ENCODE results near the gene GNE. TPM values are rescaled to one million over a fixed set of nuclear protein-coding genes. Genes with fewer than 3 reads are reported as not detected.
"Not testable (repeated sequence)": the region's sequence is repeated elsewhere in the genome, so short reads cannot be mapped to it uniquely, and the experiment has no call there.

GNE gene
- total RNA-seq, 2 donors from 2014 or later = 150 to 190 TPM

DNA sequence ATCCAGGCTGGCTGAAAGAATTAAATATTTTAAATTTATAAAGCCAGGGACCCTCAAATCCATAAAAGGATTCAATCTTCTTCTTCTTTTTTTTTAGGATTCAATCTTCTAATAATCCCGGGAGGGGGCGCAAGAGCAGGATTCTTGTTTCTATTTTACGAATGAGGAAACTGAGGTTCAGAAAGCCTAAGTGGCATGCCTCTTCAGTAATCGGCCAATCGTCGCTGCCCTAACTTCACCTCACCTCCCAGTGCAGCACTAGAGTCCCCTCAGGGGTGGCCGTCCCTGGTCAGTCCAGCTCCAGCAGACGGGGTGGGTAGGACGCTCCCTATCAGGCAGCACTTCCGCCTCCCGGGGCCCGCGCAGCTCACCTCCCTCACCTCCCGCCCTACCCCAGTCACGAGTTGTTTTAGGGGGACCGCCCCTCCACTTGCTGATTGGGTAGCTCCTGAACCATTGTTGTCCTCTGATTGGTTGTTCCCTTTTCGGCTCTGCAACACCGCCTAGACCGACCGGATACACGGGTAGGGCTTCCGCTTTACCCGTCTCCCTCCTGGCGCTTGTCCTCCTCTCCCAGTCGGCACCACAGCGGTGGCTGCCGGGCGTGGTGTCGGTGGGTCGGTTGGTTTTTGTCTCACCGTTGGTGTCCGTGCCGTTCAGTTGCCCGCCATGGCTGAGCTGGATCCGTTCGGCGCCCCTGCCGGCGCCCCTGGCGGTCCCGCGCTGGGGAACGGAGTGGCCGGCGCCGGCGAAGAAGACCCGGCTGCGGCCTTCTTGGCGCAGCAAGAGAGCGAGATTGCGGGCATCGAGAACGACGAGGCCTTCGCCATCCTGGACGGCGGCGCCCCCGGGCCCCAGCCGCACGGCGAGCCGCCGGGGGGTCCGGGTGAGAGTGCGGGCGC is 67.6 kb downstream of the GNE start, which contains the start of gene CLTA:
TSS of gene CLTA (plus strand) at position 534 of the 902 bp plus-strand sequence. CDS start at position 670, 136 bp downstream.
- H3K27me3 ChIP-seq = no peaks in the 10 kb centered on the region
- no peaks in the 10 kb centered on the region for H3K9me3 ChIP-seq
- TF ChIP-seq, protein P1, sequence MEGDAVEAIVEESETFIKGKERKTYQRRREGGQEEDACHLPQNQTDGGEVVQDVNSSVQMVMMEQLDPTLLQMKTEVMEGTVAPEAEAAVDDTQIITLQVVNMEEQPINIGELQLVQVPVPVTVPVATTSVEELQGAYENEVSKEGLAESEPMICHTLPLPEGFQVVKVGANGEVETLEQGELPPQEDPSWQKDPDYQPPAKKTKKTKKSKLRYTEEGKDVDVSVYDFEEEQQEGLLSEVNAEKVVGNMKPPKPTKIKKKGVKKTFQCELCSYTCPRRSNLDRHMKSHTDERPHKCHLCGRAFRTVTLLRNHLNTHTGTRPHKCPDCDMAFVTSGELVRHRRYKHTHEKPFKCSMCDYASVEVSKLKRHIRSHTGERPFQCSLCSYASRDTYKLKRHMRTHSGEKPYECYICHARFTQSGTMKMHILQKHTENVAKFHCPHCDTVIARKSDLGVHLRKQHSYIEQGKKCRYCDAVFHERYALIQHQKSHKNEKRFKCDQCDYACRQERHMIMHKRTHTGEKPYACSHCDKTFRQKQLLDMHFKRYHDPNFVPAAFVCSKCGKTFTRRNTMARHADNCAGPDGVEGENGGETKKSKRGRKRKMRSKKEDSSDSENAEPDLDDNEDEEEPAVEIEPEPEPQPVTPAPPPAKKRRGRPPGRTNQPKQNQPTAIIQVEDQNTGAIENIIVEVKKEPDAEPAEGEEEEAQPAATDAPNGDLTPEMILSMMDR (IDR thresholded peaks at IDR 0.05) = peak; percentile 45
- peak within 1 kb of the TSS; percentile 95 for H3K27ac ChIP-seq
- intact Hi-C loops (cut with DNase I) = no loop called here
- H3K4me3 ChIP-seq = peak within 1 kb of the TSS; percentile 97
- H3K4me1 ChIP-seq = peaks cover 19% of the 10 kb centered on the region
- peak; percentile 98 for DNase-seq
- H3K9ac ChIP-seq (ENCODE audit: low read depth in 2 of 2, low read length in 2 of 2) = peak within 1 kb of the TSS; percentile 86 to 93
- H3K36me3 ChIP-seq = no peaks in the 10 kb centered on the region

DNA sequence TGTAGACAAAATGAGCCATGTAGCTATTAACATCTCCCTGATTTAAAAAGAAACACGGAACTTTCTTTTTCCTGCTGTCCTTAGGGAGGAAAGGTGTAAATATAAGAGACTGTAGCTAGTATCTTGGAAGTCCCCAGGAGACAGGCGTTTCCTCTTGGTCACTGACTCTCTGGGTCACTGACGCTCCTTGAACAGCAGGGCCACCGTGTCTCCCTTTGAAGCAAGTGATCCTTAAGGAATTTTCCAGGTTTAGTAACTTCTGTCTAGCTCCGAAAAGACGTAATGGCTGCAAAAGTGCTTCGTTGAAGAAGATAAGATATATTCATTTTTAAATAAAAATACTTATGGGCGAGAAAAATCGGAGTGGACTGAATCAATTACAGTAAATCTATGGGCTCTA is 68.3 kb downstream of the GNE start:
- peak; percentile 26 for DNase-seq
- peaks cover 19% of the 10 kb centered on the region for H3K4me1 ChIP-seq

DNA sequence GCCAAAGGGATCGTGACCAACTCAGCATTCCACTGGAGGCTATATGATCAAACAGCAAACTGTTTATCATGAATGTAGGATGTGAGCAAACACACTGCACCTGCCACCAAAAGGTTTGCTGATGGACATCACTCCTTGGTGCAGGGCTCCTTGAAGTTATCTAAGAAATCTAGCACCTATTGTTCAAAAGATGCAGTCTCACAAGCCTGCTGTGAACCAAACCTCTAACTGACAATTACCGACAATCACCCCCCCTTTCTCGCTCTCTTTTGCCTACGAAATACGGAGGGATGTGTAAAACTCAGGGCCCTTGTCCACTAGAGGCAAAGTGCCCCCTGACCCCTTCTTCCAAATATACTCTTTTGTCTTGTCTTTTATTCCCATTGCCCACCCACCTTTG is 70.0 kb downstream of the GNE start:
- H3K36me3 ChIP-seq = no peaks in the 10 kb centered on the region
- intact Hi-C loops (cut with DNase I) = no loop called here
- DNase-seq = no peak

More for the DNA sequence above, 68.3 kb downstream of the GNE start:
- Histone ChIP-seq H3K4me3 (peak overlapping the region; percentile 97), H3K9me3 (no peaks in the 10 kb centered on the region), H3K9ac (ENCODE audit: low read depth in 2 of 2, low read length in 2 of 2) (peak overlapping the region; percentile 31 to 93), H3K27me3 (no peaks in the 10 kb centered on the region), H3K27ac (peak overlapping the region; percentile 95), H3K36me3 (no peaks in the 10 kb centered on the region)
- TF ChIP-seq, protein P1 (IDR thresholded peaks at IDR 0.05) = no peak
- intact Hi-C loops (cut with DNase I) = no loop called here

DNA sequence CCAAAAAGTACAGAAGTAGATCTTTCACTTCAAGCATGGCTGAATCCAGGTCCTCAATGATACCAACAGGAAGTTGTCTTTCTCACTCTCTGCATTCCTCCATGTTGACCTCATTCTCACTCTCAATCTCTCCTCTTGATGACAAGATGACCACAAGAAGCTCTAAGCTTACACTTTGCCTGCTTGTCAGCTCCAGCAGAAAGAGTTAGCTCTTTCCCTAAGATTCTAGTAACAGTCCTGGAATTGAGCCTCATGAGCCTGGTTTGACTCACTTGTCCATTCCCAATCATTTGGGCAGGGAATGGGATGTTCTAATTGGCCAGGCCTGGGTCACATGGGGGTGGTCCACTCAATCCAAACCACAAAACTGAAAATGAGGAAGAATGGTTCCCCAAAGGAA is 70.8 kb downstream of the GNE start:
- Histone ChIP-seq H3K4me1 (peaks cover 7% of the 10 kb centered on the region), H3K4me3 (no peak overlapping the region), H3K9me3 (no peaks in the 10 kb centered on the region), H3K27me3 (no peaks in the 10 kb centered on the region), H3K27ac (no peak overlapping the region), H3K9ac (ENCODE audit: low read depth in 2 of 2, low read length in 2 of 2) (no peak overlapping the region), H3K36me3 (no peaks in the 10 kb centered on the region)
- intact Hi-C loops (cut with DNase I) = no loop called here
- TF ChIP-seq, protein P1 (IDR thresholded peaks at IDR 0.05) = no peak
- no peak for DNase-seq

More for the DNA sequence above, 70.0 kb downstream of the GNE start:
- Histone ChIP-seq H3K27me3 (no peaks in the 10 kb centered on the region), H3K9me3 (no peaks in the 10 kb centered on the region), H3K4me3 (no peak overlapping the region), H3K4me1 (peaks cover 7% of the 10 kb centered on the region), H3K27ac (no peak overlapping the region), H3K9ac (ENCODE audit: low read depth in 2 of 2, low read length in 2 of 2) (no peak overlapping the region)
- TF ChIP-seq, protein P1 (IDR thresholded peaks at IDR 0.05) = no peak

DNA sequence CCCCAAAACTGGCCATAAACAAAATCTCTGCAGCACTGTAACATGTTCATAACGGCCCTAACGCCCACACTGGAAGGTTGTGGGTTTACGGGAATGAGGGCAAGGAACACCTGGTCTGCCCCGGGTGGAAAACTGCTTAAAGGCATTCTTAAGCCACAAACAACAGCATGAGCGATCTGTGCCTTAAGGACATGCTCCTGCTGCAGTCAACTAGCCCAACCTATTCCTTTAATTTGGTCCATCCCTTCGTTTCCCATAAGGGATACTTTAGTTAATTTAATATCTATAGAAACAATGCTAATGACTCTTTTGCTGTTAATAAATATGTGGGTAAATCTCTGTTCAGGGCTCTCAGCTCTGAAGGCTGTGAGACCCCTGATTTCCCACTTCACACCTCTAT is 78.0 kb downstream of the GNE start:
- H3K4me3 ChIP-seq; DNase-seq; H3K27me3 ChIP-seq; H3K4me1 ChIP-seq; H3K36me3 ChIP-seq; H3K27ac ChIP-seq; intact Hi-C loops (cut with DNase I); H3K9ac ChIP-seq (ENCODE audit: low read depth in 2 of 2, low read length in 2 of 2); H3K9me3 ChIP-seq: not testable (repeated sequence)

DNA sequence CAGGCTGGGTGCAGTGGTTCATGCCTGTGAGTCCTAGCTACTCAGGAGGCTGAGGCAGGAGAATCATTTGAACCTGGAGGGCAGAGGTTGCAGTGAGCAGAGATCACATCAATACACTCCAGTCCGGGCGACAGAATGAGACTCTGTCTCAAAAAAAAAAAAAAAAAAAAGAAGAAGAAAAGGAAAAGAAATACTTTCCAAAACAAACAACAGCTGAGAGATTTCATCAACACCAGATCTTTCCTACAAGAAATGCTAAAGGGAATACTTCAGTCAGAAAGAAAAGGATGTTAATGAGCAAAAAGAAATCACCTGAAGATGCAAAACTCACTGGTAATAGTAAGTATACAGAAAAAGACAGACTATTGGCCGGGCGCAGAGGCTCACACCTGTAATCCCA is 80.7 kb downstream of the GNE start:
- no peaks in the 10 kb centered on the region for H3K4me1 ChIP-seq
- H3K36me3 ChIP-seq = no peaks in the 10 kb centered on the region
- H3K9me3 ChIP-seq = no peaks in the 10 kb centered on the region
- no peak overlapping the region for H3K27ac ChIP-seq
- TF ChIP-seq, protein P1 (IDR thresholded peaks at IDR 0.05) = no peak
- no peak overlapping the region for H3K4me3 ChIP-seq
- no peak overlapping the region for H3K9ac ChIP-seq (ENCODE audit: low read depth in 2 of 2, low read length in 2 of 2)
- no peaks in the 10 kb centered on the region for H3K27me3 ChIP-seq
- DNase-seq = no peak
- intact Hi-C loops (cut with DNase I) = no loop called here

DNA sequence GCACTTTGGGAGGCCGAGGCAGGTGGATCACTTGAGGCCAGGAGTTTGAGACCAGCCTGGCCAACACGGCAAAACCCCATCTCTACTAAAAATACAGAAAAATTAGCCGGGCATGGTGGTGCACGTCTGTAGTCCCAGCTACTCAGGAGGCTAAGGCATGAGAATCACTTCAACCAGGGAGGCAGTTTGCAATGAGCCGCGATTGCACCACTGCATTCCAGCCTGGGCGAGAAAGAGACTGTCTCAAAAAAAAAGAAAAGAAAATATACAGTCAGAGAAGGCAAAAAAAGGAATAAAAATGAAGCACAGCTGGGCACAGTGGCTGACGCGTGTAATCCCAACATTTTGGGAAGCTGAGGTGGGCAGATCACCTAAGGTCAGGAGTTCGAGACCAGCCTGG is 81.8 kb downstream of the GNE start:
- H3K4me1 ChIP-seq; intact Hi-C loops (cut with DNase I); H3K27ac ChIP-seq; H3K4me3 ChIP-seq; DNase-seq; H3K27me3 ChIP-seq; H3K9ac ChIP-seq (ENCODE audit: low read depth in 2 of 2, low read length in 2 of 2); H3K9me3 ChIP-seq; H3K36me3 ChIP-seq: not testable (repeated sequence)

DNA sequence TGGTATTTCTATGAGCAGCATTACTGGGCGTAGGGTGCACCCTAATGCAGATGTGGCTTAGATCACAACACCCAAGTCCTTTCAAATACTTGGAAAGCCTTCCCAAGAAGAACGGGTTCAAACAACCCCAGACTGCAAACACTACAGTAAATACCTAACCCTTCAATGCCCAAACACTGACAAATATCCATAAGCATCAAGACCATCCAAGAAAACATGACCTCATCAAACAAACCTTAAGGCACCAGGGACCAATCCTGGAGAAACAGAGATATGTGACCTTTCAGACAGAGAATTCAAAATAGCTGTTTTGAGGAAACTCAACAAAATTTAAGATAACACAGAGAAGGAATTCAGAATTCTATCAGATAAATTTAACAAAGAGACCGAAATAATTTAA is 83.0 kb downstream of the GNE start:
- H3K36me3 ChIP-seq; H3K27me3 ChIP-seq; H3K27ac ChIP-seq; H3K4me3 ChIP-seq; H3K9ac ChIP-seq (ENCODE audit: low read depth in 2 of 2, low read length in 2 of 2); H3K4me1 ChIP-seq; DNase-seq; H3K9me3 ChIP-seq; intact Hi-C loops (cut with DNase I): not testable (repeated sequence)

Measured in colonic mucosa (tissue), 4 donors.